IMR-90 (cell line): ENCODE results near the gene ACAN. TPM values are rescaled to one million over a fixed set of nuclear protein-coding genes. Genes with fewer than 3 reads are reported as not detected.

ENCODE experiments used
- ATAC-seq: fragments of 200-7000 bp; cut with Tn5 transposase; 2 replicates; pipeline ENCODE4 v1.9.1; 2020; ENCODE audit warnings: low read depth, mild to moderate bottlenecking, moderate library complexity
- BruUV-seq: library from RNA; stranded (reverse); fragments of 400-500 nt; replicated peaks from 2 replicates; lab custom pipeline; 2021; lab: Mats Ljungman, UMichigan
- CTCF ChIA-PET: fragments of 300-600 bp; formaldehyde crosslinking; extraction: SDS; loops from one replicate; lab custom pipeline; 2021; ENCODE audit warnings: antibody characterized with exemption; lab: Yijun Ruan, JAX
- POLR2A ChIA-PET: fragments of 300-600 bp; sonication (Branson Sonifier 250); formaldehyde crosslinking; loops from one replicate; lab custom pipeline; 2022; ENCODE audit warnings: antibody characterized with exemption; ENCODE audit not compliant: unreplicated experiment; lab: Charles Lee
- DNase-seq: peaks from one replicate; pipeline ENCODE4 v3.0.0; 2013
- H2AFZ ChIP-seq: replicated peaks from 2 replicates; pipeline ENCODE3; 2013; ENCODE audit warnings: low read length, mild to moderate bottlenecking; ENCODE audit not compliant: poor library complexity
- H2AK5ac ChIP-seq: 2 replicates; pipeline ENCODE4 v1.6.1; 2013; ENCODE audit warnings: low read depth, low read length, inconsistent platforms
- H2AK9ac ChIP-seq: replicated peaks from 2 replicates; pipeline ENCODE3; 2013; ENCODE audit warnings: mild to moderate bottlenecking, low read depth, low read length, moderate library complexity; ENCODE audit not compliant: poor library complexity
- H2BK120ac ChIP-seq: 2 replicates; pipeline ENCODE4 v1.6.1; 2013; ENCODE audit warnings: low read depth, low read length, inconsistent platforms
- H2BK15ac ChIP-seq: 3 replicates; pipeline ENCODE4 v1.6.1; 2013; ENCODE audit warnings: low read depth, low read length, inconsistent platforms
- H2BK20ac ChIP-seq: 2 replicates; pipeline ENCODE4 v1.6.1; 2013; ENCODE audit warnings: low read depth, mild to moderate bottlenecking, inconsistent platforms, low read length, moderate library complexity
- H2BK5ac ChIP-seq: 2 replicates; pipeline ENCODE4 v1.6.1; 2013; ENCODE audit warnings: mild to moderate bottlenecking, low read depth, low read length, inconsistent platforms; ENCODE audit not compliant: poor library complexity, severe bottlenecking
- H3K14ac ChIP-seq: replicated peaks from 2 replicates; pipeline ENCODE4 v1.6.1; 2013; ENCODE audit warnings: low read depth, low read length, inconsistent platforms
- H3K18ac ChIP-seq: 2 replicates; pipeline ENCODE4 v1.6.1; 2013; ENCODE audit warnings: low read depth, low read length, control low read depth
- H3K23ac ChIP-seq: 2 replicates; pipeline ENCODE4 v1.6.1; 2013; ENCODE audit warnings: low read depth, low read length, inconsistent platforms
- H3K27ac ChIP-seq: 2 replicates; pipeline ENCODE4 v1.5.1; 2013; ENCODE audit warnings: mild to moderate bottlenecking, control low read depth, low read length; ENCODE audit not compliant: insufficient read depth
- H3K27me3 ChIP-seq: 2 replicates; pipeline ENCODE4 v1.6.1; 2013; ENCODE audit warnings: low read length; ENCODE audit not compliant: control insufficient read depth, insufficient read depth
- H3K36me3 ChIP-seq: 2 replicates; pipeline ENCODE4 v1.6.1; 2013; ENCODE audit warnings: low read length, mixed read lengths; ENCODE audit not compliant: control insufficient read depth, insufficient read depth
- H3K4ac ChIP-seq: 2 replicates; pipeline ENCODE4 v1.6.1; 2013; ENCODE audit warnings: low read depth, low read length, inconsistent platforms
- H3K4me1 ChIP-seq: 2 replicates; pipeline ENCODE4 v1.6.1; 2013; ENCODE audit warnings: low read length, mixed read lengths; ENCODE audit not compliant: control insufficient read depth, insufficient read depth
- H3K4me2 ChIP-seq: 2 replicates; pipeline ENCODE4 v1.6.1; 2013; ENCODE audit warnings: low read depth, mild to moderate bottlenecking, control low read depth, low read length, moderate library complexity
- H3K4me3 ChIP-seq: 2 replicates; pipeline ENCODE4 v1.5.1; 2013; ENCODE audit warnings: low read depth, mild to moderate bottlenecking, control low read depth, low read length, moderate library complexity; ENCODE audit not compliant: insufficient read depth
- H3K56ac ChIP-seq: 2 replicates; pipeline ENCODE4 v1.6.1; 2013; ENCODE audit warnings: low read length, inconsistent platforms; ENCODE audit not compliant: insufficient read depth; ENCODE audit errors: extremely low read depth
- H3K79me1 ChIP-seq, 2 experiments: 2 replicates each; pipeline ENCODE4 v1.6.1; 2013; ENCODE audit warnings: low read length in 2 of 2, inconsistent platforms in 1 of 2, low read depth in 1 of 2
- H3K9ac ChIP-seq: 2 replicates; pipeline ENCODE4 v1.6.1; 2013; ENCODE audit warnings: low read depth, low read length, control low read depth
- H3K9me1 ChIP-seq: 2 replicates; pipeline ENCODE4 v1.6.1; 2013; ENCODE audit warnings: low read length, inconsistent platforms; ENCODE audit not compliant: insufficient read depth
- H3K9me3 ChIP-seq: 2 replicates; pipeline ENCODE4 v1.6.1; 2013; ENCODE audit warnings: low read length; ENCODE audit not compliant: control insufficient read depth, insufficient read depth
- H4K20me1 ChIP-seq: 2 replicates; pipeline ENCODE4 v1.6.1; 2013; ENCODE audit warnings: low read length, inconsistent platforms; ENCODE audit not compliant: insufficient read depth
- H4K5ac ChIP-seq: 2 replicates; pipeline ENCODE4 v1.6.1; 2013; ENCODE audit warnings: mild to moderate bottlenecking, low read depth, low read length, control low read depth
- H4K8ac ChIP-seq, 2 experiments: 2 replicates each; pipeline ENCODE4 v1.6.1; 2013; ENCODE audit warnings: low read depth in 2 of 2, low read length in 2 of 2, control low read depth in 1 of 2, inconsistent platforms in 1 of 2
- H4K91ac ChIP-seq: 2 replicates; pipeline ENCODE4 v1.6.1; 2013; ENCODE audit warnings: low read depth, low read length, inconsistent platforms; ENCODE audit not compliant: insufficient read depth
- BHLHE40 ChIP-seq: fragments of 150-350 bp; IDR thresholded peaks from 2 replicates; pipeline ENCODE4 v1.6.1; 2016; ENCODE audit warnings: mild to moderate bottlenecking, low read depth, low read length
- CEBPB ChIP-seq: IDR thresholded peaks from 2 replicates; pipeline ENCODE4 v1.6.1; 2012; ENCODE audit warnings: low read depth, low read length, improper control_type of control experiment
- CHD1 ChIP-seq: IDR thresholded peaks from 2 replicates; pipeline ENCODE4 v1.6.1; 2012; ENCODE audit warnings: low read depth, low read length, improper control_type of control experiment
- FOS ChIP-seq: fragments of 150-350 bp; IDR thresholded peaks from 2 replicates; pipeline ENCODE4 v1.6.1; 2016; ENCODE audit warnings: low read depth, low read length
- MAFK ChIP-seq: IDR thresholded peaks from 2 replicates; pipeline ENCODE4 v1.6.1; 2012; ENCODE audit warnings: low read depth, low read length, improper control_type of control experiment
- MAZ ChIP-seq: IDR thresholded peaks from 2 replicates; pipeline ENCODE4 v1.6.1; 2012; ENCODE audit warnings: low read depth, mild to moderate bottlenecking, low read length, improper control_type of control experiment, moderate library complexity, borderline replicate concordance
- MXI1 ChIP-seq: IDR thresholded peaks from 2 replicates; pipeline ENCODE4 v1.6.1; 2012; ENCODE audit warnings: low read depth, mild to moderate bottlenecking, low read length, moderate library complexity, borderline replicate concordance
- NFE2L2 ChIP-seq: fragments of 150-350 bp; IDR thresholded peaks from 2 replicates; pipeline ENCODE4 v1.6.1; 2016; ENCODE audit warnings: low read depth, mild to moderate bottlenecking, low read length
- POLR2A ChIP-seq: IDR thresholded peaks from 2 replicates; pipeline ENCODE4 v1.6.1; 2012; ENCODE audit warnings: mild to moderate bottlenecking, low read depth, low read length
- RAD21 ChIP-seq: IDR thresholded peaks from 2 replicates; pipeline ENCODE4 v1.6.1; 2012; ENCODE audit warnings: low read length, improper control_type of control experiment
- RCOR1 ChIP-seq: IDR thresholded peaks from 2 replicates; pipeline ENCODE4 v1.6.1; 2012; ENCODE audit warnings: mild to moderate bottlenecking, low read length, improper control_type of control experiment; ENCODE audit not compliant: insufficient replicate concordance
- RFX5 ChIP-seq: IDR thresholded peaks from 2 replicates; pipeline ENCODE4 v1.8.0; 2012; ENCODE audit warnings: low read depth, mild to moderate bottlenecking, low read length, moderate library complexity
- SMC3 ChIP-seq: fragments of 150-350 bp; IDR thresholded peaks from 2 replicates; pipeline ENCODE4 v1.6.1; 2016; ENCODE audit warnings: low read depth, mild to moderate bottlenecking, antibody characterized with exemption, low read length, moderate library complexity
- WGBS, 2 experiments: methylation state at CpG; one replicate each; pipeline versions ENCODE4 v1.1.5 to v1.1.7; 2013; ENCODE audit warnings: missing lambda C conversion rate in 2 of 2; ENCODE audit not compliant: insufficient read length in 1 of 2; ENCODE audit errors: extremely low coverage in 2 of 2; 5-methylcytosine and 5-hydroxymethylcytosine counted together
- dilution Hi-C: fragments of 300-500 bp; cut with HindIII; formaldehyde crosslinking; loops from one replicate; pipeline ENCODE4 v1.14.3; 2018; ENCODE audit warnings: low sequenced_read_pairs; ENCODE audit not compliant: unreplicated experiment
- in situ Hi-C: fragments of 300-500 bp; cut with MboI; formaldehyde crosslinking; loops from 3 replicates; pipeline ENCODE4 v1.14.3; 2019; ENCODE audit warnings: low sequenced_read_pairs, inconsistent platforms, mixed read lengths
- intact Hi-C: fragments of 100-400 bp; cut with micrococcal nuclease; formaldehyde crosslinking; loops from 2 replicates; pipeline ENCODE4 v1.10.0; 2022
- polyA plus RNA-seq, 3 experiments: library from polyadenylated mRNA; depleted of rRNA; stranded (reverse); fragments of >200 nt; gene quantifications; 2 replicates each; pipeline ENCODE4 v1.2.3, GENCODE V29; 2012; ENCODE audit warnings: low replicate concordance in 1 of 3
- total RNA-seq: library from RNA; depleted of rRNA; stranded (reverse); fragments of >200 nt; gene quantifications from 2 replicates; pipeline ENCODE4 v1.2.3, GENCODE V29; 2012
- TF ChIP-seq, protein P1 (sequence below): fragments of 150-350 bp; IDR thresholded peaks from 2 replicates; pipeline ENCODE4 v1.6.1; 2016; ENCODE audit warnings: low read depth, mild to moderate bottlenecking, low read length, moderate library complexity, borderline replicate concordance
- TF ChIP-seq, protein P2 (sequence below): fragments of 150-350 bp; IDR thresholded peaks from 2 replicates; pipeline ENCODE4 v1.6.1; 2017; ENCODE audit warnings: mild to moderate bottlenecking, antibody characterized with exemption, low read length, low read depth
- TF ChIP-seq, protein P3 (sequence below): conservative IDR thresholded peaks from 2 replicates; pipeline ENCODE4 v1.5.1; 2012; ENCODE audit warnings: mild to moderate bottlenecking, low read depth, low read length, improper control_type of control experiment

The ACAN gene
- total and polyA plus RNA-seq, 2 of the 4 experiments (the other 2 are of a cell fraction) = 0.54 to 0.96 TPM

GRCh38 chr15:88848203-88848602 is 45.0 kb downstream of the ACAN start:
- Histone ChIP-seq H4K91ac (no peak overlapping the region), H2BK120ac (no peak overlapping the region), H2AFZ (no peak overlapping the region), H2AK9ac (no peak overlapping the region), H3K9ac (no peak overlapping the region), H3K9me3 (no peaks in the 10 kb centered on the region), H3K4me1 (no peaks in the 10 kb centered on the region), H4K8ac (no peak overlapping the region), H3K36me3 (no peaks in the 10 kb centered on the region), H4K20me1 (no peaks in the 10 kb centered on the region), H3K79me1 (no peaks in the 10 kb centered on the region), H3K18ac (no peak overlapping the region), H3K27me3 (peaks cover 31% of the 10 kb centered on the region), H2BK15ac (no peak overlapping the region), H3K4me2 (no peak overlapping the region), H2AK5ac (no peak overlapping the region), H4K5ac (no peak overlapping the region), H3K23ac (no peak overlapping the region), H3K9me1 (no peaks in the 10 kb centered on the region), H2BK5ac (no peak overlapping the region), H2BK20ac (no peak overlapping the region), H3K4me3 (no peak overlapping the region), H3K4ac (no peak overlapping the region), H3K56ac (no peak overlapping the region), H3K14ac (no peak overlapping the region), H3K27ac (no peak overlapping the region)
- dilution Hi-C loops = no loop called here
- WGBS, 2 experiments = no CpG with 5 or more reads among the region's 3 CpGs
- ATAC-seq = no peak
- in situ Hi-C loops = loop anchor here (25.0 kb wide), 2 partner anchors 186 to 361 kb away; no protein-coding TSS in a partner anchor
- ChIA-PET POLR2A (no interaction called here), CTCF (no interaction called here)
- no peak for DNase-seq
- TF ChIP-seq MAFK (no peak), CEBPB (no peak), RAD21 (no peak), RFX5 (no peak), POLR2A (no peak), FOS (no peak), MAZ (no peak), RCOR1 (no peak), MXI1 (no peak), BHLHE40 (no peak), SMC3 (no peak), CHD1 (no peak), NFE2L2 (no peak)
- TF ChIP-seq, protein P1, sequence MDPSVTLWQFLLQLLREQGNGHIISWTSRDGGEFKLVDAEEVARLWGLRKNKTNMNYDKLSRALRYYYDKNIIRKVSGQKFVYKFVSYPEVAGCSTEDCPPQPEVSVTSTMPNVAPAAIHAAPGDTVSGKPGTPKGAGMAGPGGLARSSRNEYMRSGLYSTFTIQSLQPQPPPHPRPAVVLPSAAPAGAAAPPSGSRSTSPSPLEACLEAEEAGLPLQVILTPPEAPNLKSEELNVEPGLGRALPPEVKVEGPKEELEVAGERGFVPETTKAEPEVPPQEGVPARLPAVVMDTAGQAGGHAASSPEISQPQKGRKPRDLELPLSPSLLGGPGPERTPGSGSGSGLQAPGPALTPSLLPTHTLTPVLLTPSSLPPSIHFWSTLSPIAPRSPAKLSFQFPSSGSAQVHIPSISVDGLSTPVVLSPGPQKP = no peak
- TF ChIP-seq, protein P2, sequence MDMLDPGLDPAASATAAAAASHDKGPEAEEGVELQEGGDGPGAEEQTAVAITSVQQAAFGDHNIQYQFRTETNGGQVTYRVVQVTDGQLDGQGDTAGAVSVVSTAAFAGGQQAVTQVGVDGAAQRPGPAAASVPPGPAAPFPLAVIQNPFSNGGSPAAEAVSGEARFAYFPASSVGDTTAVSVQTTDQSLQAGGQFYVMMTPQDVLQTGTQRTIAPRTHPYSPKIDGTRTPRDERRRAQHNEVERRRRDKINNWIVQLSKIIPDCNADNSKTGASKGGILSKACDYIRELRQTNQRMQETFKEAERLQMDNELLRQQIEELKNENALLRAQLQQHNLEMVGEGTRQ = no peak
- TF ChIP-seq, protein P3, sequence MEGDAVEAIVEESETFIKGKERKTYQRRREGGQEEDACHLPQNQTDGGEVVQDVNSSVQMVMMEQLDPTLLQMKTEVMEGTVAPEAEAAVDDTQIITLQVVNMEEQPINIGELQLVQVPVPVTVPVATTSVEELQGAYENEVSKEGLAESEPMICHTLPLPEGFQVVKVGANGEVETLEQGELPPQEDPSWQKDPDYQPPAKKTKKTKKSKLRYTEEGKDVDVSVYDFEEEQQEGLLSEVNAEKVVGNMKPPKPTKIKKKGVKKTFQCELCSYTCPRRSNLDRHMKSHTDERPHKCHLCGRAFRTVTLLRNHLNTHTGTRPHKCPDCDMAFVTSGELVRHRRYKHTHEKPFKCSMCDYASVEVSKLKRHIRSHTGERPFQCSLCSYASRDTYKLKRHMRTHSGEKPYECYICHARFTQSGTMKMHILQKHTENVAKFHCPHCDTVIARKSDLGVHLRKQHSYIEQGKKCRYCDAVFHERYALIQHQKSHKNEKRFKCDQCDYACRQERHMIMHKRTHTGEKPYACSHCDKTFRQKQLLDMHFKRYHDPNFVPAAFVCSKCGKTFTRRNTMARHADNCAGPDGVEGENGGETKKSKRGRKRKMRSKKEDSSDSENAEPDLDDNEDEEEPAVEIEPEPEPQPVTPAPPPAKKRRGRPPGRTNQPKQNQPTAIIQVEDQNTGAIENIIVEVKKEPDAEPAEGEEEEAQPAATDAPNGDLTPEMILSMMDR = no peak
- intact Hi-C loops = no loop called here
- BruUV-seq = no TSS peak
